GM18507 (cell line): ENCODE results near the gene DDX49.
A peak's percentile ranks its signal among the peaks of the same experiment; 100 is the strongest.
"Not testable (repeated sequence)": the region's sequence is repeated elsewhere in the genome, so short reads cannot be mapped to it uniquely, and the experiment has no call there.

ENCODE experiments used
- DNase-seq: peaks from one replicate; pipeline ENCODE4 v3.0.0; 2011; ENCODE audit warnings: low read depth; ENCODE audit not compliant: insufficient read length; ENCODE audit errors: extremely low spot score
- FAIRE-seq: peaks from 2 replicates; lab custom pipeline; 2011; peaks lifted over from hg19 to GRCh38; lab: Jason Lieb, UNC

Gene DDX49

GRCh38 chr19:18939163-18939562 lies 19.6 kb downstream of the DDX49 start:
- DNase-seq (no peak), FAIRE-seq (no peak)

- FAIRE-seq (no peak), DNase-seq (no peak)
Measured at GRCh38 chr19:18939922-18940768, 20.6 kb downstream of the DDX49 start.

- FAIRE-seq (no peak), DNase-seq (peak; percentile 71)
Measured at GRCh38 chr19:18940769-18941627, 21.5 kb downstream of the DDX49 start, which contains the start of gene HOMER3. TSS of gene HOMER3 (minus strand) at chr19:18941217. CDS start at chr19:18938982, 2,235 bp downstream.

- no peak for DNase-seq
- no peak for FAIRE-seq
Measured at GRCh38 chr19:18941628-18942354, 22.3 kb downstream of the DDX49 start.

- no peak for FAIRE-seq
Measured at GRCh38 chr19:18942692-18943091, 23.2 kb downstream of the DDX49 start.

GRCh38 chr19:18943465-18943864 lies 23.9 kb downstream of the DDX49 start:
- no peak for FAIRE-seq
- DNase-seq: no peak

More at GRCh38 chr19:18942692-18943091, 23.2 kb downstream of the DDX49 start:
- no peak for DNase-seq

GRCh38 chr19:18945297-18945696 lies 25.8 kb downstream of the DDX49 start:
- DNase-seq: no peak
- no peak for FAIRE-seq

GRCh38 chr19:18946335-18946734 lies 26.8 kb downstream of the DDX49 start:
- DNase-seq (no peak), FAIRE-seq (no peak)

GRCh38 chr19:18946918-18947317 lies 27.4 kb downstream of the DDX49 start:
- no peak for FAIRE-seq
- DNase-seq: no peak

- DNase-seq (no peak), FAIRE-seq (no peak)
Measured at GRCh38 chr19:18948075-18948975, 28.8 kb downstream of the DDX49 start.

GRCh38 chr19:18948976-18949356 lies 29.5 kb downstream of the DDX49 start:
- DNase-seq (no peak), FAIRE-seq (no peak)

GRCh38 chr19:18949858-18950257 lies 30.3 kb downstream of the DDX49 start:
- no peak for FAIRE-seq
- DNase-seq: no peak

GRCh38 chr19:18951721-18952281 lies 32.3 kb downstream of the DDX49 start:
- no peak for FAIRE-seq
- no peak for DNase-seq

GRCh38 chr19:18952364-18953003 lies 33.0 kb downstream of the DDX49 start:
- FAIRE-seq, DNase-seq: not testable (repeated sequence)

GRCh38 chr19:18954094-18954493 lies 34.6 kb downstream of the DDX49 start:
- DNase-seq (no peak), FAIRE-seq (no peak)

GRCh38 chr19:18955042-18955441 lies 35.5 kb downstream of the DDX49 start:
- DNase-seq: no peak
- no peak for FAIRE-seq

GRCh38 chr19:18960370-18960769 lies 40.9 kb downstream of the DDX49 start:
- FAIRE-seq (no peak), DNase-seq (no peak)
